Activated T-helper 17 cell treated with anti-CD3 and anti-CD28 coated beads, Interleukin-2, amount 50 U/mL, for 72 hours (primary cell): Measurements from ENCODE around the gene MAFF. TPM values are rescaled to one million over a fixed set of nuclear protein-coding genes. Genes with fewer than 3 reads are reported as not detected.
"Not testable (repeated sequence)": the region's sequence is repeated elsewhere in the genome, so short reads cannot be mapped to it uniquely, and the experiment has no call there.

Experiments used
- ATAC-seq: fragments of 150-1000 bp; cut with Tn5 transposase; replicated peaks from 2 replicates; pipeline ENCODE4 v1.10.0; 2021; ENCODE audit warnings: mild to moderate bottlenecking, moderate library complexity
- H3K27ac Mint-ChIP-seq: one replicate; pipeline ENCODE4 v1.8.0; 2022; ENCODE audit warnings: mixed read lengths
- H3K27me3 Mint-ChIP-seq: one replicate; pipeline ENCODE4 v1.8.0; 2022; ENCODE audit warnings: mixed read lengths
- H3K36me3 Mint-ChIP-seq: one replicate; pipeline ENCODE4 v1.8.0; 2022; ENCODE audit warnings: low read depth, mild to moderate bottlenecking, mixed read lengths
- H3K4me1 Mint-ChIP-seq: one replicate; pipeline ENCODE4 v1.8.0; 2022; ENCODE audit warnings: mixed read lengths
- H3K4me3 Mint-ChIP-seq: one replicate; pipeline ENCODE4 v1.8.0; 2022; ENCODE audit warnings: mild to moderate bottlenecking, mixed read lengths
- H3K9me3 Mint-ChIP-seq: one replicate; pipeline ENCODE4 v1.8.0; 2022; ENCODE audit warnings: mixed read lengths
- total RNA-seq, 2 donors: library from RNA; stranded (reverse); gene quantifications; one replicate each; pipeline ENCODE4 v1.2.3, GENCODE V29; 2022

MAFF gene
- total RNA-seq, 2 donors from 2014 or later = 15.7 to 58.8 TPM

DNA sequence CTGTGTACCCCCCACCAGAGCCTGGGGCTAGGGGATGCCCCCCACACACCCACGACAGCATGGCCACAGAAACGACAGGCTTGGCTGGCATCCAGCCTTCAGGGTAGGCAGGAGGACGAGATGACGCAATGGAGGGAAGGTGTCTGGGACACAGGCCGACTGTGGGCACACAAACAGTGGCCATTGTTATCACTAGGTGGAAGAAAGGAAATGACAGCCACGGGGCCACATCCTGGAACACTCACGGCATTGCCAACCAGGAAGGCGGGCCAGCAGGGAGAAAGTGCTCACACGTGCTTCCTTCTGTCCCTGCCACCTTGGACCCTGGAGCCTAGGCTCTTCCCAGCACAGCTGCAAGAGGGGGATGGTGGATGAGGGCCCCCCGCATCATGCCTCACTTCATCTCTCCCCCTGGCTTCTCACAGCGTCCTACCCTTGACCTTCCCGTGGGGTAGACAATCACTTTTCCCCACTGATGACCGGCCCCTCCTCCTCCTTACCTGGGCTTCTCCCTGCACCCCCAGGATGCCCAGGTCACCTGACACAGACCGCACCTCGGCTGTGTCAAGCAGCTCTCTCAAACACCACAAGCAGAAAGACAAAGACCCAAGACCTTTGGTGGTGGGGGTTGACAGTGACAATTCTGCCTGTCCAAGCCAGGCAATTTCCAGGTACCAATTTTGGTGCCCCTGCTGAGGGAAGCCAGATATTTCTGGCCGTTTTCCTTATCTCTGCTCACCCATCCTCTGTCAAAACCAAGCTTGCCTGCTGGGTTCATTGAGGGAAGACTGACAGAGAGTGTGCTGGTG is 28.8 kb upstream of the MAFF start:
- peaks cover 15% of the 10 kb centered on the region for H3K36me3 Mint-ChIP-seq
- peaks cover 22% of the 10 kb centered on the region for H3K4me1 Mint-ChIP-seq
- H3K27me3 Mint-ChIP-seq = no peaks in the 10 kb centered on the region
- no peaks in the 10 kb centered on the region for H3K9me3 Mint-ChIP-seq
- H3K4me3 Mint-ChIP-seq = peak overlapping the region; percentile 56
- H3K27ac Mint-ChIP-seq = peak overlapping the region; percentile 78
- ATAC-seq = peak; percentile 61

- peaks cover 22% of the 10 kb centered on the region for H3K4me1 Mint-ChIP-seq
- peaks cover 10% of the 10 kb centered on the region for H3K36me3 Mint-ChIP-seq
- peak overlapping the region; percentile 56 for H3K4me3 Mint-ChIP-seq
- no peak for ATAC-seq
- no peaks in the 10 kb centered on the region for H3K27me3 Mint-ChIP-seq
- no peaks in the 10 kb centered on the region for H3K9me3 Mint-ChIP-seq
- no peak overlapping the region for H3K27ac Mint-ChIP-seq
Measured at GRCh38 chr22:38173641-38173906, 28.2 kb upstream of the MAFF start.

GRCh38 chr22:38174626-38175025 is 27.2 kb upstream of the MAFF start:
- no peak for ATAC-seq
- Mint-ChIP-seq H3K27me3 (no peaks in the 10 kb centered on the region), H3K4me3 (no peak overlapping the region), H3K9me3 (no peaks in the 10 kb centered on the region), H3K4me1 (peaks cover 31% of the 10 kb centered on the region), H3K27ac (no peak overlapping the region), H3K36me3 (peaks cover 2% of the 10 kb centered on the region)

DNA sequence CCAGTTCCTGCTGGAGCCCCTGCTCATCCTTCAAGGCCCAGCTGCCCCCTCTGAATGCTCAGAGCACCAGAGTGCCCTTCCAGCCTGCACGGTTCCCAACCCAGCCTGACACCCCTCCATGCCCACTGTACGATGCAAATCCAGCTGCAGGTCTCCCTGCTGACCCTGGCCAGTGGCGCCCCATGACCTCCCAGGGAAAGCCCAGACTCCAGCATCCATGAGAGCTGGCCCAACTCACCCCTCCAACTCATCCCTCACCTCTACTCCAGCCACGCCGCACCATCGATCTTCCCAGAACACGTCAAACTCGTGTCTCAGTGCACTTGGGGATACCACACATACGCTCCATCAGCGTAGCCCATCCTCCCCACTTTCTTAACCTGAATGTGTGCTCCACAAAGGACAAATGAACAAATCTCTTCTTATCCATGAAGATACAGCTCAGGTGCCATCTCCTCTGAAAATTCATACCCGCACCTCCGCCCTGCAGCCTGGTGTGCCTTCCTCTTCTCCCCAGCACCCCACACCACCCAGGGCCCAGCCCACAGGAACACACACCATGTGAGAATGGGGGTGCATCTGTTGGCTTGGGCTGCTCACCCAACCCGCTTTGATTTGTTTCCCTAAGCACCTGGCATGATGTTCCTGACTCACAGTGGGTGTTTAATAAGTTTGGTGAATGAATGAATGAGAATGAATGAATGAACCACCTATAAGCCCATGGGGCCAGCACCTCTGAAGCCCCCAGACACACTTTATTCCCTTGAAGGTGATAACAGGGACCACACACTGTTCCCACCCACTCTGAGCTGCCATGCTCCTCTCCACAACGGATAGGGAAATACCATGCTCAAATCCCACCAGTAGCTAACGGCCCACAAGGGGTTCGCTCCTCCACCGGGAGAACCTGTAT is 26.3 kb upstream of the MAFF start:
- no peak for ATAC-seq
- Mint-ChIP-seq H3K4me1 (peaks cover 40% of the 10 kb centered on the region), H3K27me3 (no peaks in the 10 kb centered on the region), H3K27ac (peak overlapping the region; percentile 74), H3K4me3 (peak overlapping the region; percentile 56), H3K36me3 (peaks cover under 1% of the 10 kb centered on the region), H3K9me3 (no peaks in the 10 kb centered on the region)

DNA sequence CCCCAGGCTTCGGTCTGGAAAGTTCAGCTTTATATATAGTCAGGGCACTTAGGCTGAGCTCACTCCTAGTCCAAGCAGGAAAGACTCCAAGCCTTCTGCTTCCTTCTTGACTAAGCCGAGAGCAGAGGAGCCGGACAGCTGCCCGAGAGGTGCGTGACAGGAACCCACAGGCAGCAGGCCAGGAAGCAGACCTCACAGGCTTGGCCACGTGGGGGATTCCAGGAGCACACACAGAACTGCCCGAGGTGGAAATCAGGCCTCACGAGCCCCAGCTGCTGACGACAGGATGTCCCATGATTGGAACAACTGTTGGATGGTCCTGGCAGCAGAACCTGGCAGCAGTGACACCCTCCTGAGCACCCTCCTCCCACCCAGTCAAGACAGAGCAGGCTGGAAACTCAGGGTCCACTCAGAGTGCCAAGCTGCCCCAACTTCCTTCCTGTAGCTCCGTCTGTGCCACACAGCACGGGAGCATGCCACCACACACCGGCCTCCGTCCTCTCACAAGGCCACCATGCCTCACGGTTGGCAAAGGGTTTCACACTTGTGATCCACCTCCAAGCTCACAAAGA is 25.5 kb upstream of the MAFF start:
- H3K36me3 Mint-ChIP-seq = peaks cover 8% of the 10 kb centered on the region
- H3K4me3 Mint-ChIP-seq = peak overlapping the region; percentile 56
- peak; percentile 41 for ATAC-seq
- peaks cover 43% of the 10 kb centered on the region for H3K4me1 Mint-ChIP-seq
- no peaks in the 10 kb centered on the region for H3K9me3 Mint-ChIP-seq
- peak overlapping the region; percentile 74 for H3K27ac Mint-ChIP-seq
- no peaks in the 10 kb centered on the region for H3K27me3 Mint-ChIP-seq

DNA sequence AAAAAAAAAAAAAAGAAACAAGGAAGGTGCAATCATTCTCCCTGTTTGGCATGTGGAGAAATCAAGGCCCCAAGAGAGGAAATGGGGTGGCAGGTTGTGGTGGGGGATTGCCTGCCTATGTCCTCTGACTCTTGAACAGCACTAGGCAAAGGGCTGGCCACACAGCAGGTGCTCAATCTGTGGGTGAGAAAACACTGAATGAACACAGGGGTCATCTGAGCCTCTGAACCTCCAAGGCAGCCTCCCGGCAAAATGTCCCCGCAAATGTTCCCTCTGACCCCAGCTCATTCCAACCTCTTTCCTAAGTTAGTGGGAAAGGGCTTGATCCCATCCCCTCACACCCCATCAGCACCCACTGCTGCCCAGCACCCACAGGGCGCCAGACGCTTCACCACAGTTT is 24.8 kb upstream of the MAFF start:
- Mint-ChIP-seq H3K36me3 (peaks cover 12% of the 10 kb centered on the region), H3K4me3 (peak overlapping the region; percentile 56), H3K27me3 (no peaks in the 10 kb centered on the region), H3K4me1 (peaks cover 39% of the 10 kb centered on the region), H3K9me3 (no peaks in the 10 kb centered on the region), H3K27ac (peak overlapping the region; percentile 74)
- no peak for ATAC-seq

- H3K27me3 Mint-ChIP-seq, ATAC-seq, H3K9me3 Mint-ChIP-seq: not testable (repeated sequence)
- Mint-ChIP-seq H3K36me3 (peaks cover 12% of the 10 kb centered on the region), H3K4me1 (peaks cover 37% of the 10 kb centered on the region), H3K4me3 (peak overlapping the region; percentile 11), H3K27ac (peak overlapping the region; percentile 44)
Measured at GRCh38 chr22:38177571-38177925, 24.2 kb upstream of the MAFF start.

DNA sequence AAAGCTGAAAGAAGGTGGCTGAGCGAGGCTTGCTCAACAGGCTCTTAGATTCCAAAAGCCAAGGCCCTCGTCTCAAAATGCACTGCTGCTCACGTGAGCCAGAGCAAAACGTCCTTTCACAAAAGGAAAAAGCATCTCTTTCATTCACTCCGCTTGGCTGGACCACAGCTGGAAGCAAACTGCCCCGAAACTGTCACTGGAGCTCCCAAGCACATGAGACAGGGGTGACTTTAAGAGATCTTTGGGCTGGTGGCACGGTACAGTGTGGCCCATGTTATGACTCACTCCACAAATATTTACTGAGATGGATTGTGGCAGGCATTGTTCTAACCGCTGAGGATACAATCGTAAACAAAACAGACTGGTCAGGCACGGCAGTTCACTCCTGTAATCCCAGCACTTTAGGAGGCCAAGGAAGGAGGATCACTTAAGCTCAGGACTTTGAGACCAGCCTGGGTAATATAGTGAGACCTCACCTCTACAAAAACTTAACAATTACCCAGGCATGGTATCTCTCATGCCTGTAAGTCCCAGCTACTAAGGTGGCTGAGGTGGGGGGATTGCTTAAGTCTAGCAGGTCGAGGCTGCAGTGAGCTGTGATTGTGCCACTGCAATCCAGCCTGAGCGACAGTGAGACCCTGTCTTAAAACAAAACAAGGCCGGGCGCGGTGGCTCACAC is 23.7 kb upstream of the MAFF start:
- Mint-ChIP-seq H3K27ac (peak overlapping the region; percentile 44), H3K4me3 (peak overlapping the region; percentile 11), H3K27me3 (no peaks in the 10 kb centered on the region), H3K9me3 (no peaks in the 10 kb centered on the region), H3K36me3 (peaks cover 12% of the 10 kb centered on the region), H3K4me1 (peaks cover 32% of the 10 kb centered on the region)
- no peak for ATAC-seq

- peaks cover 28% of the 10 kb centered on the region for H3K4me1 Mint-ChIP-seq
- ATAC-seq = not testable (repeated sequence)
- H3K27ac Mint-ChIP-seq = peak overlapping the region; percentile 98
Measured at GRCh38 chr22:38178605-38178937, 23.2 kb upstream of the MAFF start.

DNA sequence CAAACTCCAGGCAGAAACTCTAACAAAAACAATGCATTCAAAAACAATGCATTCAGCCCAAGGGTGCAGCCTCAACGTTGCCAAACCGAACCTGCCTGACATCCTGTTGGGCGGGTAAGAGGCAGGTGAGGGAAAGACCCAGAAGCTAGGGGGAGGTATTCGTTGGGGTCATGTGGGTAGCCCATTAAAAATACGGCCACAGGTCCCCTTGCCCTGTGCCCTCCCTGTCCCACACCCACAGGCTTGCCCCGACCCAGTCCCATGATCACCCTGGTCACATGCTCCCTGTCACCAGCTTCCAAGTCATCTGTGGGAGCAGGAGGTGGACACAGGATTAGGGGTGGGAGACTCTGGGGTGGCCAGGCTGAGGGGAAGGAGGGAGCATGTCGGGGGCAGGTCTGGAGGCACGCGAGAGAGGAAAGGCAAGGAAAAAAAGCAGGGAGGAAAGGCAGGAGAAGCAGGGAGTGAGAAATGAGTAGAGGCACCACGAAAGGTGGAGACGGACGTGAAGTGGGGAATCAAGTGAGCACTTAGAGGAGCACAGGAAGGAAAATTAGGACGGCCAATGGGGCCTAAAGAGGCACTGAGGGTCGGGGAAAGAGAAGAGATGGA is 20.8 kb upstream of the MAFF start:
- Mint-ChIP-seq H3K4me3 (peak overlapping the region; percentile 99), H3K4me1 (peaks cover 21% of the 10 kb centered on the region), H3K27me3 (no peaks in the 10 kb centered on the region), H3K36me3 (peaks cover 12% of the 10 kb centered on the region), H3K27ac (peak overlapping the region; percentile 98), H3K9me3 (no peaks in the 10 kb centered on the region)
- ATAC-seq = peak; percentile 1

More at GRCh38 chr22:38178605-38178937, 23.2 kb upstream of the MAFF start:
- Mint-ChIP-seq H3K36me3 (peaks cover 12% of the 10 kb centered on the region), H3K4me3 (peak overlapping the region; percentile 99)
- H3K9me3 Mint-ChIP-seq, H3K27me3 Mint-ChIP-seq: not testable (repeated sequence)

GRCh38 chr22:38181453-38182200 is 20.2 kb upstream of the MAFF start, which contains the start of gene PLA2G6:
Gene PLA2G6 (minus strand): TSS chr22:38181830. CDS start chr22:38169426, 12,404 bp downstream.
- H3K27ac Mint-ChIP-seq = peak within 1 kb of the TSS; percentile 98
- H3K4me3 Mint-ChIP-seq = peak within 1 kb of the TSS; percentile 99
- H3K36me3 Mint-ChIP-seq = peaks cover 12% of the 10 kb centered on the region
- peak; percentile 86 for ATAC-seq
- H3K27me3 Mint-ChIP-seq = no peaks in the 10 kb centered on the region
- no peaks in the 10 kb centered on the region for H3K9me3 Mint-ChIP-seq
- peaks cover 21% of the 10 kb centered on the region for H3K4me1 Mint-ChIP-seq

DNA sequence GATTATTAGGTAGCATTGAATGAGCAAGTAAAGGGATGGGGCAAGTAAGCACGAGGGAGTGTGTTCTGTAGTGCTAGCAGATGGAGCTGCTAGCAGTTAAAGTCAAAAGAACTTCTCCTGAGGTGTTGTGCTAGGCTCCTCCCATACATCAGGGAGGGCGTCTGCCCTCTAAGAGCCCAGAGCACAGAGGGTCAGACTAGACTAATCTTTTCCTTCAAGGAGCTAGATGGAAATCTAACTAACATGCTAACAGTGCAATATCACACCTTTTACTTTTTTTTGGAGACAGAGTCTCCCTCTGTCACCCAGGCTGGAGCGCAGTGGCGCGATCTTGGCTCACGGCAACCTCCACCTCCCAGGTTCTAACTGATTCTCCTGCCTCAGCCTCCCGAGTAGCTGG is 17.0 kb upstream of the MAFF start:
- Mint-ChIP-seq H3K4me3 (no peak overlapping the region), H3K9me3 (no peaks in the 10 kb centered on the region), H3K27me3 (no peaks in the 10 kb centered on the region), H3K4me1 (peaks cover 10% of the 10 kb centered on the region), H3K36me3 (peaks cover 12% of the 10 kb centered on the region), H3K27ac (no peak overlapping the region)
- no peak for ATAC-seq

DNA sequence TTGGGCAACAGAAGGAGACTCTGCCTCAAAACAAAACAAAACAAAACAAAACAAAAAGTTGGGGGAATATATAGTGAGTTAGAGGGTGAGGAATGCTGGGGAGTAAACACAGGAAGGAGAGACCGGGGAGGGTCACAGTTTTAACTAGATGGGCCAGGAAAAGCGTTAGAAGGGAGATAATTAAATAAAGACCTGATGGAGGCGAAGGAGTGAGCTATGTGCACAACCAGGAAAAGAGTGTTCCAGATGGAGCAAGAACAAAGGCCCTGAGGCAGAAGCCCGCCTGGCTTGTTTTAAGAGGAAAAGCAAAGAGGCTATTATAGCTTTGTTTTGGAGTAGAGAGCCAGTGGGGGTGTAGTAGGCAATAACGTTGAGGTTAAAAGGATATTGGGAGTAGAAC is 15.4 kb upstream of the MAFF start:
- peaks cover 2% of the 10 kb centered on the region for H3K36me3 Mint-ChIP-seq
- H3K27ac Mint-ChIP-seq = no peak overlapping the region
- ATAC-seq = no peak
- no peaks in the 10 kb centered on the region for H3K4me1 Mint-ChIP-seq
- H3K27me3 Mint-ChIP-seq = no peaks in the 10 kb centered on the region
- H3K4me3 Mint-ChIP-seq = no peak overlapping the region
- H3K9me3 Mint-ChIP-seq = no peaks in the 10 kb centered on the region
